ENCODE data around the gene PIH1D2.
A peak's percentile ranks its signal among the peaks of the same experiment; 100 is the strongest.
"Not testable (repeated sequence)": the region's sequence is repeated elsewhere in the genome, so short reads cannot be mapped to it uniquely, and the experiment has no call there.

PIH1D2 gene, protein sequence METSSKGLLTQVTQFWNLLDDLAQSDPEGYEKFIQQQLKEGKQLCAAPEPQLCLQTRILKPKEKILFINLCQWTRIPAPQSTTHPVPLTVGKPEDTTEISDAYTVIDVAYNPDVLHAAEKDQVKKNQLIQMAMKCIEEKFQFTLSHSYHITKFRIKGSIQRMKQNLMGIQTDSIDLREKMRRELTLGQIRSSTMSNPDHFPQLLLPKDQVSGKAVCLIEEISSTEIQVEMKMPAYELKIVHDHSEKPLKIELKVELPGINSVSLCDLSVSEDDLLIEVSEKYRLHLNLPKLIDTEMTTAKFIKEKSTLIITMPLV

DNA sequence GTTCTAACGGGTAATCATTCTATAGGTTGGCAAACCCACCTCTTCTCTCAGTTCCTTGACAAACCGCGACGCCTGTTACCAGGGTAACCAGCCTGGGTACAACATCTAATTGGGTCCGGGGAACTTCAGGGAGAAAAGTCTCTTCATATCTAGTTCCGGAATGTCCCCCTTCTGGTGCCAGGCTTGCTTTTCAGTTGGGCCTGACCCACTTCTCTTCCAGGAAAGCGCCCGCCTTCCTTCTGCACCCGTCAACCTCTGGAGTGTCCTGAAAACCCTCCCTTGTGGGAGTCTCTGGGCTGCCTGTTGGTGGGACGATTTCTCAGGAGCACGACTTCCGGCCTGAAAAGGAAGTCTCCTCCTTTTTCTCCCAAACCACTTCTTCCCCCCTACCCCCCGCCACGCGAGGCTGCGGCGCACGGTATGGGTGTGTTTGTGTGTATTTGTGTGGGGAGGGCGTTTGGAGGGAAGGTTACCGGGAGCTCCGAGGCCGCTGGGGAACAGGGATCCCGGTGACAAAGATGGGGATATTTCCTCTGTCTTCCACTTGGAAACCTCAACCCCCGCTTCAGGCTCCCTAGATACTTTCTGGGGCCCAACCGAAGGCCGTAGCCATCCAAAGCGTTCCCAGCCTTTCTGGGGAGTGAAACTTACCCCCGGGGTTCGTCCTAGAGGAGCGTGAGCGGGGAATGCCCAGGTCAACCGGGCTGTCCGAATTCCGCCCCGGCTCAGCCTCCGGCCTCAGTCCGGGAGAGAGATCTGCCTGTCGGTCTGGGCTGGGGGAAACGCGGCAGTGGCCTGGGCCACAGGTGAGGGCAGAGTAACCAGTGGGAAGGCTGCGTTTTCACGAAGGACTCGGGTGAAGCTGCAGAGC, at the start of gene PIH1D2, which contains the start of gene NKAPD1:
TSS of gene PIH1D2 (minus strand) at position 77 of the 871 bp plus-strand sequence. CDS start 843 bp downstream, outside the sequence.
TSS of gene NKAPD1 (plus strand) at position 359 of the 871 bp plus-strand sequence. CDS start 1,276 bp downstream, outside the sequence.
- DNase-seq, result peak; percentile 89

DNA sequence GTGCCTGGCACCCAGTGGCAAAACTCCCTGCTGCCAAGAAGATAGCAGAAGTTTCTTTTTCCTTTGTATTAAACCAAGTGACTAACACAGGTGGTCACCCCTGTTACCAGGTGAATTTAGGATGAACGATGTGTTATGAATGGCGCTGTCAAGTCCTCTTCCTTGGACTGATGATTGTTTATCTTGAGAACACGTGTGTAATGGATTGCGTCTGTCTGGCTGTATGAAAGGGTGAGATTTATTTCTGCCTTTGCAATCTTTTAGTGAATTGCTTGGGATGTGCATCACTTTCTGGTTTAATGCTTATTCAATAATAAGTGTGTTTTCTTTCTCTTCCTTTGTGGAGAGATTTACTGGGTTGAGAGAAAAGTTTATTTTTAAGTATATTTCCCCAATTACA, 49.3 kb upstream of the PIH1D2 start:
- DNase-seq, result no peak

DNA sequence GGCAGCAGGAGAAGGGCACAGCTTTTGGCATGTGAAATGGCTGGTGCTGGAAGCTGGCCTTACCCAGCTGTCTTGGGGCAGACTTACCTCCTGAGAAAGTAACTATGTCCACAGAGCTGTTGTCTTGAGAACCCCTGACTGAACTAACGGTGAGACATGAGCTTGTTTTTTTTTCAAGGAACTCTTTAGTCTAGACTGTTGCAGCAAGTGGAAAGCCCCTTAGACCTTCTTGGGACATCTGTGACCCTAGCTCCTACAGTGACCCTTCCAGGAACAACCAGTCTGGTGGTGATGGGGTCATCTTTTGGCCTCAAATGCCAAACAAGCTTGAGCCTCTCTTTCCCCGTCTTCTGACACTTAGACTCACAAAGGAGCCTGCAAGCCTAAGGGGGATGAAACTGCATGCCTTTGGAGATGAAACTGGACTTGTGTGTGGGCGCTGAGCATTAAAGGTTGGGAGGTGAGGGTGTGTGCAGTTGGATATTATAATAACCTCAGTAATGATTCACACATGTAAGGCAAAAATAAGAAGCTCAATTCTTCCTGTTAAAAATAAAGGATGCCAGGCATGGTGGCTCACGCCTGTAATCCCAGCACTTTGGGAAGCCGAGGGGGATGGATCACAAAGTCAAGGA, 48.3 kb upstream of the PIH1D2 start:
- no peak for DNase-seq

DNA sequence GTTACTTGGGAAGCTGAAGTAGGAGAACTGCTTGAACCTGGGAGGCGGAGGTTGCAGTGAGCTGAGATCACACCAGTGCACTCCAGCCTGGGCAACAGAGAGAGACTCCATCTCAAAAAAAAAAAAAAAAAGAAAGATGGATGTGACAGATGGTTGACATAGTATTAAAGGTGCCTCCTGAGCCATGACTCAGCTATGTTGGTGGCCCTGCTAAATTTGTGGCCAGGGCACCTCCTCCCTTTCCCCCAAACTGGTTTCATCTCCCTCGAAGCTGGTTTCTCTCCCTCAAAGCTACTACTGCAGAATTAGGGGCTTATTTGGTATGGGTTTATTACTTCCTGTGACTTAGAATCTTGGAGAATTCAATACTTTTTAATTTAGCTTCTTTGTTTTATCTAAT, 44.4 kb upstream of the PIH1D2 start:
- DNase-seq, result no peak

DNA sequence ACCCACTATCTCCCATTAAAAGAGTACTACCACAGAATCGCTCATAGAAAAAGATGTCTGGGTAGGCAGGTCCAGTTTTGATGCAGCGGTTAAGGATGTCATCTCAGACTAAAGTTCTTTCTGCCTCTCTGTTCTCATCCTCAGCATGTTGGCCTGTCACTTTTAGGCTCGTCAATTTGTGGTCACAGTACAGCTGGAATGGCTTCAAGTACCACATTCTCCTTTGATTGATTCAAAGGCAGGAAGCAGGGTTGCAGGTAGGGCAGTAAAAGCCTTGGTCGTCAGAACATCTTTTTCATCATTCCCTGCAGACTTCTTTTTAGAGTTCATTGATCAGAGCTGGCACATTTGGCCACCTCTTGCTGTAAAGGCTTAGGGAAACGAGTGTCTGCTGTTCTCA, 41.6 kb upstream of the PIH1D2 start:
- no peak for DNase-seq

DNA sequence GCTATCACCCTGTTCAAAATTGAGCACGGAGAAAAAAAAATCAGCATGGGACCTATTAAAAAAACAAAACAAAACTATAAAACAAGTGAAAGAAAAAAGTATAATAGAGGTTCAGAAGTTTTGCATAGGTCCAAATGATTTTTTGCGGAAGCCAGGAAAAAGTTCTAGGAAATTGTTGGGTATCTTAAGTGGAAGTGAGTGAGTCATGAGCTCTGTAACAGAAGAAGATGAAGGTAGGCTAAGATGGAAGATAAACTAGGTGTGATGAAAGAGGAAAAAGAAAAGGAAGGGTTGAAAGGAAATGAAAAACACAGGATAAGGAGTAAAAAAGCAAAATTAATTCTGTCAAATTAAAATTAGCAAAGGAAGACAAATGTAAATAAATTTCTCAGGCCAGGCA, 40.6 kb upstream of the PIH1D2 start:
- no peak for DNase-seq

DNA sequence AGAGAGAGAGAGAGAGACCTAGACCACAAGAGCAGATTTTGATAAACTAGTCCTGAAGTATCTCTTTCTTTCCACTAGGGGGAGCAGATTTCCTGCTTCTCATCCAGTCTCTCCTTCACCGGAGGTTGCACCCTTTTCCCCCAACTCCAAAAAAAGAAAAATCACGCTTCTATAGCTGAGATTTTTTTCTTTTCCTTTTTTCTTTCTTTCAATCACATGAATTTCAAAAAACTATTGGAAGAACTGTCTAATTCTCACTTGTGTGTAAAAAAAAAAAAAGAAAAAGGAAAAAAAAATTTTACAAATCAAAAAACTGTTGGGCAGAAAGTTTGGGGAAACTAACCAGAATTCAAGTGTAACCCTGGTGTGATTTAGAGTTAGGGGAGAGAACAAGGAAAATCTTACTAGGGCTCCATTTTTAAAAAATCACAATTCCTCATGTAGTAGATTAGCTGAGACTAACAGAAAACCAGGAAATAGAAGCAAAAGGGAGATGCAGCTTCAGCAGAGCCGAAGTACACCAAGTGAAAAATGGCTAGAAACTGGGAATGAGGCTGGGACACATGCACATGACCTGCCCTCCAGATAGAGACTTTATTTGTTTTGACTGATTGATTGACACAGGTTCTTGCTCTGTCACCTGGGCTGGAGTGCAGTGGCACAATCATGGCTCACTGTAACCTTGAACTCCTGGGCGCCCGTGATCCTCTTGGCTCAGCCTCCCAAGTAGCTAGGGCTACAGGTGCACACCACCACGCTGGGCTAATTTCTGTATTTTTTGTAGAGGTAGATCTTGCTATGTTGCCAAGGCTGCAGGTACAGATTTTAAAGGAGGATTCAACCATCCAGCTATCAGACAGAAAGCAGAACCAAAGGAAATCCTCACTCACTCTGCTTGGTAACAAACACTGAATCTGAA, 40.0 kb upstream of the PIH1D2 start:
- peak; percentile 50 for DNase-seq

DNA sequence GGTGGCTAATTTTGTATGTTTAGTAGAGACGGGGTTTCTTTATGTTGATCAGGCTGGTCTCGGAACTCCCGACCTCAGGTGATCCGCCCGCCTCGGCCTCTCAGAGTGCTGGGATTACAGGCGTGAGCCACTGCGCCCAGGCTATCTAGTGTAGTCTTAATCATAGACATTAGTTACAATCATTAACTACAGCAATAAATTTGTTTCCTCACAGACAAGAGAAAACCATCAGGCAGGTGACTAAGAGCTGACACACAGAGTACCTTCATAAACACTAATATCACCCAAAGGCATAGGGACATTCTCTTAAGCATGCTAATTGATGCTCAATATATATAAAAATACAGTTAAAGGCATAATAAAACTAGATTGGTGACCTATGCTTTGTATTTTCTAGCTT, 32.3 kb upstream of the PIH1D2 start:
- DNase-seq, result no peak

DNA sequence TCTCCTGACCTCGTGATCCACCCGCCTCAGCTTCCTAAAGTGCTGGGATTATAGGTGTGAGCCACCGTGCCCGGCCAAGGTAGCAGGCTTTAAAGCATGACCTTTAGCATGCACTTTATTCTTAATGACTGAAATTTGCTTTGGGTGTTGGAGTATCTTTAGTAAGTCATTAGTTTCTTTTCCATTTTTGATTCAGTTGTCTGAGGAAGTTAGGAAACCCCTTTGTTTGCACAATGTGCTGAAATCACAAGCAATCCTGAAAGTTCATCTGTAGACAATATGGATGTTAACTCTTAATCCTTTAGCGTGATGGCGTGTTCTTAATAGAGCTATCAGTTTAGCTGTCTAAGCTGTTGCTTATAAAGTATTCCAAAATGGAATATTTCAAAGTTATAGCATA, 29.6 kb upstream of the PIH1D2 start:
- no peak for DNase-seq

DNA sequence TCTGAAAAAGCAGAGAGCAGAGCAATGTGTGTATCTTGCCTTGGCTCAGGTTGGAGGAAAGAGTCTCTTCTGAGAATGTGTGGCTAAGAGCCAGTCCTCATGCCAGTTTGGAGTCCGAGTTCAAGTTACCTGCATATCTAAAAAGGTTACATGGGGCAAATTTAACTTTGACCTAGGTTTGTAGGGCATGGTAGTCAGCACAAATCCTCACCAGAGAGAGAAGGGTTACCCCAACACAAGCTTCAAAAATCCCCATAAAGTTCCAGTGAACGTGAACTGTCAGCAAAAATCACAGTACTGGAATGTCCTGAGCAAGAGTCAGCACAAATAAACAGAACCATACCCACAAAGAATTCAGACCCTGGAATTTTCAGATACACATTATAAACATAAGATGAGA, 26.6 kb upstream of the PIH1D2 start:
- DNase-seq, result no peak

DNA sequence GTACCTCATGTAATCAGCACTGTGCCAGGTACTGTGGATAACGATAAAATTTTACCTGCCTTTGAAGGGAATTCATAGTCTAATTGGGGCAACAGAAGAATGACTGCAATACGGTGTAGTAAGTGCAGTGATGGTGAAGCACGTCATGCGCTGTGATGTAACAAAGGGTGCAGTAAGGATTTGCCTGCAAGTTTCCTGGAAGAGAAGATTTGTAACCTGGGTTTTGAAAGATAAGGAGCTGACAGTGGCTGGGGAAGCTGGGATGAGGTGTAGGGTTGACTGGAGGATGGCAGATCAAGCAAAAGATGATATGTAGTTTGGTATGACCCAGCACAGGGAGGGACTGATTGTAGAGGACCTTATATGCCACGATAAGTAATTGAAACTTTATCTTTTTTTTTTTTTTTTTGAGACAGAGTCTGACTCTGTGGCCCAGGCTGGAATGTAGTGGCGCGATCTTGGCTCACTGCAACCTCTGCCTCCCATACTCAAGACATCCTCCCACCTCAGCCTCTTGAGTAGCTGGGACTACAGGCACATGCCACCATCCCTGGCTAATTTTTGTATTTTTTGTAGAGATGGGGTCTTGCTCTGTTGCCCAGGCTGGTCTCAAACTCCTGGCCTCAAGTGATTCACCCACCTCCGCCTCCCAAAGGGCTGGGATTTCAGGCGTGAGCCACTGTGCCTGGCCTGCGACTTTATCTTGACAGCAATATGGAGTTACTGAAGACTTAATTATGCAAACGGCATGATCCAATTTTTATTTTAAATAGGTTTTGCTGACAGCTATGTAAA, 24.1 kb upstream of the PIH1D2 start:
- DNase-seq, result no peak

DNA sequence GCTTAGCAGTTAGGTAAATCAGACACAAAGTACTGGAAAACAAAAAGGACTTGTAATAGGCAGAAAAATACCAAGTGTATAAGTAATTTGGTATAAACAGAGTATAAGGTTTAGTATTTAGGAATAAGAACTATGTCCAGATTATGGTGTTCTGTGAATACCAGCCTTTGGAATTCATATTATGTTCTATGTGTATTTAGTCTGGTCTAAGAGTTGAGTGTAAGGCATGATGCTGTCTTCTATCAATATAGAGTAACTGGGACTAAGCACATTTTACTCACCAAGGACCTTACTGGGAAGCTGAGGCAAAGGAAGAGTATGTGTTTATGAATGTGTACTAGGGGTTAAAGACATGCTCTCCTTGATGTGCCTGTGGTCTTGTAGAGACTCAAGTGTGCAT, 22.4 kb upstream of the PIH1D2 start:
- no peak for DNase-seq

DNA sequence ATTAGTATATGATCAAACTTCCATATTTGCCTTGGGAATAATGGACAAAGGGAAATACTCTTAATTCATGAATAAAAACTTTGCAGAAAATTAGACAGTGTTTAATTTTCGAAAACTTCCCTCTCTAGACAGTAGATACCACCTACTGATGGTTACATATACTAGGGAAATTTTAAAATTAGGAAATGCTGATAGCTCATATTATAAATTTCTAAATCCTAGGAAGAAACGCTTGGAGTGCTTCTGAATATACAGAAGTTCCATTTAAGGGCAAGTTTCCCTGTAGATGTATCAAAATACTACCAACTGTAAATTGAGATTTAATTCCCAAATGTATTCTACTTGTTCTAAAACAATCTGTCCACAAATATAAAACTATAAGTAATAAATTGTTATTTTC, 21.5 kb upstream of the PIH1D2 start:
- DNase-seq, result not testable (repeated sequence)

DNA sequence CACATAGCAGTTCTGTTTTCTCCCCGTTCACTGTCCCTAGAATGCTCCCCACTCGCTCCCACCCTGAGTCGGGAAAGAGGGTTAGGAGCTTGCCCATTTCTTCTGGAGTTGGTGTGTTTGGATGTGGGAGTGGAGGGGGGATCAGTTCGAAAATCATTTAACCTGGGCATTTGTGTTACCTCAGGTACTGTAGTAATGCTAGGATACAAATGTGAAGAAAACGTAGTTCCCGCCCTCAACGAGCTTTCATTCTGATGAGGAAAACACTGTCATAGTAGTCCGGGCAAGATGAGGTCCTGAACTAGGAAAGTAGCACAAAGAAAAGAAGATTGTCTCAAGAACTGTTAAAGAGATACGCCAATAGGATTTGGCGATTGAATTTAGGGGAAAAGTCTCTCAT, 13.4 kb upstream of the PIH1D2 start:
- DNase-seq, result no peak

DNA sequence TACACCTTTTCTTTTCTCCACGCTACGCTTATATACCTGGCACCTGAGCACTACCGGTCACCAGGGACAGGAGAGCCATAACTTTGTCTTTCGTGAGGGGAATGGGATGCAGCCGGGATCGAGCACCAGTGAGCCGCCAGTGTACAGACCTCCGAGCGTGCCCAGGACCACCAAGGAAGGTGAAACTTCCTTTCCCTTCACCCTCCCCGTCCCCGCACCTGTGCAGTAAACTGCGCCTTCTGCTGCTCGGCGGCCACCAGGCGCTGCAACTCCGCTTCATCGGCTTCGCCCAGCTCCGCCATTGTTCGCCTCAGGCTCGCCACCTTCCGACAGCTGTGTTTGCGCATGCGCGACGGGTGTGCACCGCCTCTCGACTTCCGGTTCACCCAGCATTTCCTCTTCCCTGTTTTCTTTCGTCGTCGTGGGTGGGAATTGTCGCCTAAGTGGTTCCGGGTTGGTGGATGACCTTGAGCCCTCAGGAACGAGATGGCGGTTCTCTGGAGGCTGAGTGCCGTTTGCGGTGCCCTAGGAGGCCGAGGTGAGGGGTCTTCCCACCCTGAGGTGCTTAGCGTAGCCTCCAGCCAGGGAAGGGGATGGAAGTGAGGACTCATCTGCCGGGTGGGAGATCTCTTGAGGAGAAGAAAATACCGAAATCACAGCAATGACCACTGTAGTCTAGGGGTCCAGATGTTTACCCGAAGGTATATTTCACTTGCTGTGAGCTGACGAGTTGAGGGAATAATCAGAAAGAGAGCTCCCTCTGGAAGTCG, 12.8 kb upstream of the PIH1D2 start, which contains the start of the genes SDHD and TIMM8B:
TSS of gene SDHD (plus strand) at position 452 of the 770 bp plus-strand sequence. CDS start at position 487, 35 bp downstream.
TSS of gene TIMM8B (minus strand) at position 335 of the 770 bp plus-strand sequence. CDS start at position 302, 33 bp downstream.
- DNase-seq, result peak; percentile 98

DNA sequence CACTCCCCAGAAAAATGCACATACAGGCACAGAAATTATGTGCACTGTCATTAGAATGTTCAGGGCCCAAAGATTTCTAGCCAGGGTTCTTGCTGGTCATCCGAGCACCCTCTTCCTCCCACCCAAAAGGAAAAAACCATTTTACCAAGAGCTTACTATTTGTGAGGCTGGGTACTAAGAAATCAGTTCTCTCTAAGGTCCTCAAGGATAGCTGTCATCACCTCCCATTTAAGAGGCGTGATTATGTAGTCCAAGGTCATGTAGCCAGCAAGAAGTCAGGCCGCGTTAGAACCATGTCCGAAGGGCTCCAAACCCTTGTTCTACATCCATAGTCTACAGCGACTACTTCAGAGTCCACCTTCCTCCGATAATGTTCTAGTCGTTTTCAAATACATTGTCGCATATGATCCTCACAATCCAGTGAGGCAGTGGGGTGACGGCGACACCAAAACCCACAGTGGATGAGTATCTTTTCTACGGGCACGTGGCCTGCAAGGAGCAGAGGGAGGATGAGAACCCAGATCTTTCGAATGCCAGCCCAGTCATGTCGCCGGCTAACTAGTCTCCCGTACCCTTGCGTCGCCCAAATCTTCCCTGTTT, 12.1 kb upstream of the PIH1D2 start:
- no peak for DNase-seq

DNA sequence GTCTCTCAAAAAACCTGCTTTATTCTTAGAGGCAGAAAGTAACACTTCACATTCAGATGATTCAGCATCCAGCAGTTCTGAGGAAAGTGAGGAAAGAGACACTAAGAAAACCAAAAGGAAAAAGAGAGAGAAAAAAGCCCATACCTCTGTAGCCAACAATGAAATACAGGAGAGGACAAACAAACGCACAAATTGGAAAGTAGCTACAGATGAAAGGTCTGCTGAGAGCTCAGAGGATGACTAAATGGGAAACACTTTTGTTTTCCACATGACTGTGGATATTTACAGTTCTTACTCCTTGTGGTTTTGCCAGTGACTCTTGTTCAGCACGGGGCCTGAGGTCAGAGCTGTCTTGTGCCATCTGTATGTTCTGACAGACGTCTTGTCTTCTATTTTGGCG, 8.9 kb upstream of the PIH1D2 start:
- DNase-seq, result no peak

DNA sequence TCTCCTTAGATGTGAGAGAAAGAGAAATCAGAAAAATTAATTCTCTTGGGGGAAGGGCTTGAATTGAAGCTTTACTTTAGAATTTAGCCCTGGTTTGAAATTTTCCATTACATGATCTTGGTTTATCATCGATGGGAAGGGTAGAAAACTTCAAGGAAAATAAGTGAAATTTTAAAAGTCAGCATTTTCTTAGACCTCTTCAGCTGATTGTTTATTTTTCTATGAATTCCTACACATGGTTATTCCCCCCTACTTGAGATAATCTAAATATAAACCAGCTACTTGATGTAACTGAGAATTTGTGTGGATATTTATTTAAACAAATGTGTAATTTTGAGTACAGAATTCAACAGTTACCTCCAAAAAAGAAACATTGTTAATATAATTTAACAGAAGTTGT, 10.9 kb downstream of the PIH1D2 start:
- DNase-seq, result no peak

DNA sequence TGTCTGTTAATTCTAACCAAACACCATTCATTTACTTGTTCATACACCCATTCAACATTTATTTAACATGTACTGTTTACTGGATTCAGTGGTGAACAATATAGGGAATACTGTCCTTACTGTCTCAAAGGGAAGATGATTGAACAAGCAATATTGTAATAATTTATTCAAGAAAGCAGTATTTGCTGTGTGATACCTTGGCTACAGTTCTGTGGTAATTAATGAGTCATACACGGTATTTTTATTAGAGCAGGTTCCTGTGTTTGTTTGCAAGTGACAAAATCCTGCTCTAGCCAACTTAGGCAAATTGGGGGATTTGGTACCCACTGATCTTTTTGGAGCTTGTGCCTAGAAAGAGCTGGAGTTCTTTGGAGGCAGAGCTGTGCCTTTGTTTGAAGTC, 15.7 kb downstream of the PIH1D2 start:
- DNase-seq, result no peak

DNA sequence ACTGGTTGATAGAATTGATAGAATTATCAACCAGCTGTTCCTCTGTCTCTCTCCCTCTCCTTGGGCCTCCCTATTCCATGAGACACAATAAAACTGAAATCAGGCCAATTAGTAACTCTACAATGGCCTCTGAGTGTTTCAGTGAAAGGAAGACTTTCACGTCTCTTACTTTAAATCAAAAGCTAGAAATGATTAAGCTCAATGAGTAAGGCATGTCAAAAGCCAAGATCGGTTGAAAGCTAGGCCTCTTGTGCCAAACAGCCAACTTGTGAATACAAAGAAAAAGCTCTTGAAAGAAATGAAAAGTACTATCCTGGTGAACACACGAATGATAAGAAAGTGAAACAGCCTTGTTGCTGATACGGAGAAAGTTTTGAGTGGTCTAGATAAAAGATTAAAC, 16.6 kb downstream of the PIH1D2 start:
- no peak for DNase-seq

All from CD4-positive, alpha-beta T cell treated with Interleukin-21 for 1 hour (primary cell).